Keratinocyte (primary cell): Measurements from ENCODE around the gene RALY. TPM values are rescaled to one million over a fixed set of nuclear protein-coding genes. Genes with fewer than 3 reads are reported as not detected.

Source experiments
- DNase-seq: peaks from one replicate; pipeline ENCODE4 v3.0.0-alpha.2; 2011; ENCODE audit warnings: low read depth, missing footprints, low spot score
- FAIRE-seq: peaks from 2 replicates; lab custom pipeline; 2011; peaks lifted over from hg19 to GRCh38; lab: Jason Lieb, UNC
- H2AFZ ChIP-seq: 2 replicates; pipeline ENCODE4 v1.6.0; 2012; ENCODE audit warnings: low read length, control low read depth, inconsistent platforms; ENCODE audit not compliant: control insufficient read depth
- H3K27ac ChIP-seq: 2 replicates; pipeline ENCODE4 v1.5.1; 2011; ENCODE audit warnings: low read length; ENCODE audit not compliant: control insufficient read depth, insufficient read depth
- H3K27me3 ChIP-seq: 3 replicates; pipeline ENCODE4 v1.6.0; 2011; ENCODE audit warnings: low read length; ENCODE audit not compliant: control insufficient read depth, insufficient read depth; ENCODE audit errors: extremely low read depth
- H3K36me3 ChIP-seq, 2 experiments: 2 replicates in 1 of 2; 3 replicates in 1 of 2; pipeline ENCODE4 v1.5.1; 2011; ENCODE audit warnings: low read length in 2 of 2, mild to moderate bottlenecking in 1 of 2; ENCODE audit not compliant: control insufficient read depth in 2 of 2, insufficient read depth in 2 of 2; ENCODE audit errors: extremely low read depth in 1 of 2
- H3K4me1 ChIP-seq: 3 replicates; pipeline ENCODE4 v1.5.1; 2011; ENCODE audit warnings: low read length; ENCODE audit not compliant: control insufficient read depth, insufficient read depth; ENCODE audit errors: extremely low read depth
- H3K4me2 ChIP-seq: 3 replicates; pipeline ENCODE4 v1.6.0; 2011; ENCODE audit warnings: low read depth, low read length; ENCODE audit not compliant: control insufficient read depth, insufficient read depth; ENCODE audit errors: extremely low read depth
- H3K4me3 ChIP-seq, 3 experiments: fragments of 200-600 bp in 1 of 3; sonication (generic) in 1 of 3; 2 replicates in 2 of 3; 3 replicates in 1 of 3; pipeline ENCODE4 v1.5.1; 2011 to 2016; ENCODE audit warnings: low read length in 3 of 3, mild to moderate bottlenecking in 3 of 3, control low read depth in 2 of 3, inconsistent platforms in 1 of 3, low read depth in 1 of 3, mixed read lengths in 1 of 3, mixed run types in 1 of 3, moderate library complexity in 1 of 3; ENCODE audit not compliant: control insufficient read depth in 2 of 3, insufficient read depth in 2 of 3; ENCODE audit errors: extremely low read depth in 1 of 3
- H3K79me2 ChIP-seq: 2 replicates; pipeline ENCODE4 v1.6.0; 2012; ENCODE audit warnings: low read length; ENCODE audit not compliant: control insufficient read depth, insufficient read depth
- H3K9ac ChIP-seq: 3 replicates; pipeline ENCODE4 v1.6.0; 2011; ENCODE audit warnings: low read length; ENCODE audit not compliant: control insufficient read depth, insufficient read depth; ENCODE audit errors: extremely low read depth
- H3K9me1 ChIP-seq: 3 replicates; pipeline ENCODE4 v1.6.0; 2011; ENCODE audit warnings: low read length; ENCODE audit not compliant: control insufficient read depth, insufficient read depth; ENCODE audit errors: extremely low read depth
- H3K9me3 ChIP-seq: 2 replicates; pipeline ENCODE4 v1.5.1; 2012; ENCODE audit warnings: low read depth, low read length; ENCODE audit not compliant: control insufficient read depth
- H4K20me1 ChIP-seq: 3 replicates; pipeline ENCODE4 v1.6.0; 2011; ENCODE audit warnings: low read length; ENCODE audit not compliant: control insufficient read depth, insufficient read depth; ENCODE audit errors: extremely low read depth
- CTCF ChIP-seq, 3 experiments: IDR thresholded peaks in 1 of 3; conservative IDR thresholded peaks in 1 of 3; optimal IDR thresholded peaks in 1 of 3; 2 replicates in 2 of 3; 3 replicates in 1 of 3; pipeline versions ENCODE3 to v1.5.1; 2011; ENCODE audit warnings: low read length in 3 of 3, mild to moderate bottlenecking in 3 of 3, moderate library complexity in 2 of 3, control low read depth in 1 of 3, inconsistent platforms in 1 of 3; ENCODE audit not compliant: insufficient read depth in 2 of 3; ENCODE audit errors: extremely low read depth in 1 of 3
- EZH2 ChIP-seq: IDR thresholded peaks from one replicate; pipeline ENCODE4 v1.6.1; 2012; ENCODE audit warnings: inconsistent platforms, mild to moderate bottlenecking, low read length, moderate library complexity
- dilution Hi-C: fragments of 300-500 bp; cut with MboI; formaldehyde crosslinking; loops from one replicate; pipeline ENCODE4 v1.7.0; 2020; ENCODE audit warnings: low sequenced_read_pairs; ENCODE audit not compliant: extremely low pct_ligation_motif_present
- polyA plus RNA-seq, 5 experiments: library from polyadenylated mRNA; depleted of rRNA in 3 of 5; stranded (reverse) in 3 of 5; stranded (forward) in 1 of 5; unstranded in 1 of 5; fragments of >200 nt; gene quantifications; 1 replicate in 1 of 5; 2 replicates in 3 of 5; 3 replicates in 1 of 5; pipeline versions ENCODE4 v1.2.1 to v1.2.3, GENCODE V29; 2011 to 2012; ENCODE audit warnings: missing spikeins in 2 of 5, low read depth in 1 of 5, low replicate concordance in 1 of 5

The RALY gene
- polyA plus RNA-seq, 1 donor (not counting 4 experiments of a cell fraction or from before 2014, with no cell fraction given) = 118 TPM

GRCh38 chr20:34014878-34015277 is 21.2 kb downstream of the RALY start:
- Histone ChIP-seq H3K27me3 (no peaks in the 10 kb centered on the region), H3K79me2 (peaks cover 84% of the 10 kb centered on the region), H3K4me3 (no peak overlapping the region), H2AFZ (no peak overlapping the region), H3K9me1 (peaks cover 13% of the 10 kb centered on the region), H3K36me3 (no peaks in the 10 kb centered on the region), H3K9me3 (no peaks in the 10 kb centered on the region), H3K9ac (no peak overlapping the region), H4K20me1 (peaks cover 32% of the 10 kb centered on the region), H3K4me1 (peaks cover 51% of the 10 kb centered on the region), H3K4me2 (no peak overlapping the region), H3K27ac (no peak overlapping the region)
- DNase-seq (no peak), FAIRE-seq (no peak)
- dilution Hi-C loops = no loop called here
- no peak for TF ChIP-seq CTCF (optimal IDR thresholded peaks at IDR 0.05 in 1 of 3, IDR thresholded peaks at IDR 0.05 in 1 of 3, conservative IDR thresholded peaks at IDR 0.05 in 1 of 3; ENCODE audit: extremely low read depth in 1 of 3, insufficient read depth in 2 of 3, low read length in 3 of 3)
- TF ChIP-seq EZH2 = no peak

GRCh38 chr20:34015401-34016335 is 22.0 kb downstream of the RALY start:
- Histone ChIP-seq H3K4me2 (no peak overlapping the region), H3K4me3 (no peak overlapping the region), H2AFZ (no peak overlapping the region), H3K79me2 (peaks cover 77% of the 10 kb centered on the region), H4K20me1 (peaks cover 24% of the 10 kb centered on the region), H3K27me3 (no peaks in the 10 kb centered on the region), H3K27ac (no peak overlapping the region), H3K4me1 (peaks cover 56% of the 10 kb centered on the region), H3K36me3 (no peaks in the 10 kb centered on the region), H3K9ac (no peak overlapping the region), H3K9me1 (peaks cover 9% of the 10 kb centered on the region), H3K9me3 (no peaks in the 10 kb centered on the region)
- no peak for DNase-seq
- no peak for TF ChIP-seq CTCF (optimal IDR thresholded peaks at IDR 0.05 in 1 of 3, IDR thresholded peaks at IDR 0.05 in 1 of 3, conservative IDR thresholded peaks at IDR 0.05 in 1 of 3; ENCODE audit: extremely low read depth in 1 of 3, insufficient read depth in 2 of 3, low read length in 3 of 3)
- no peak for TF ChIP-seq EZH2
- dilution Hi-C loops = no loop called here
- FAIRE-seq = peak; percentile 65
